GOT3 (cell line): Measurements from ENCODE around the gene CD177.
"Not testable (repeated sequence)": the region's sequence is repeated elsewhere in the genome, so short reads cannot be mapped to it uniquely, and the experiment has no call there.

Experiments used
- DNase-seq: peaks from one replicate; lab custom pipeline; 2025; ENCODE audit warnings: mixed read lengths; lab: John Stamatoyannopoulos, UW

Gene CD177

DNA sequence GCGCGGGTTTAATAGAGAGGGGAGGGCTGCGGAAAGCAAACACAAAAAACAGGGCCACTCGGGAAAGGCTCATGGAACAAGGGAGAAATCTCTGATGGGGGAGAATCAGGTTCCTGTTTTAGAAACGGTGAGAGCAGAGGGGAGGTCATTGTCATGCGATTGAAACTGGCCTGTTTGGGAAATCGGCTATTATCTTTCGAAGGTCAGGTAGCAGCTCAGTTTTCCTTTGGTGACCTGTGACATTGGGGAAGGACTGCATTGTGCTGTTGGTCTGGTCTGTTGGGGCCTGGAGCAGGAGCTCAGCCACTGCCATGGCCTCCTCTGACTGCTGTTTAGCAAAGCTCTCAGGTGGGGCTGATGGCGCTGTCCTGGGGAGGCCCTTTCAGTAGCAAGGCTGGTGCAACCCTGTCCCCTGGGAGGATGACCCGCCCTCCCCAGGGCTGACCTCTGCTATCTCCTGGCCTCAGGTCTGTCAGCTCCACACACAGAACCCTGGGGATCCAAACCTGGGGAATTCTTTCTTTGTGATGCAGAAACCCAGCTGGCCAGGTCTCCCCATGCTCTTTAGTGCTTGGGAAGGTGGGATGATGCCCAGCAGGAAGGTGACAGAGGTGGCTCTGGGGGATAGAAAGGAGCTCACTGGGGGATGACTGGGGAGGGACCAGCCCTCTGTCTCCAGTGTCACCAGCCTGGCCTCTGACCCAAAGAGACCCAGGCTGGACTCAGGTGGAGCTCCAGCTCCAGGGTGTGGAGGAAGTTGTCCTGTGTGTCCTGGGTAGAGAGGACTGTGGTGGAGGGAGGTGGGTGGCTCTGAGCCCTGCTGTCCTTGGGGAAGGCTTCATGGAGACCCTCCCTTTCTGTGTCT lies 21.2 kb upstream of the CD177 start:
- DNase-seq, result no peak

GRCh38 chr19:43336508-43336907 lies 17.0 kb upstream of the CD177 start:
- not testable (repeated sequence) for DNase-seq

- DNase-seq, result no peak
Observed at GRCh38 chr19:43337737-43338136, 15.7 kb upstream of the CD177 start.

- DNase-seq, result no peak
Observed at GRCh38 chr19:43338530-43338929, 15.0 kb upstream of the CD177 start.

GRCh38 chr19:43339243-43339930 lies 14.1 kb upstream of the CD177 start:
- not testable (repeated sequence) for DNase-seq

DNA sequence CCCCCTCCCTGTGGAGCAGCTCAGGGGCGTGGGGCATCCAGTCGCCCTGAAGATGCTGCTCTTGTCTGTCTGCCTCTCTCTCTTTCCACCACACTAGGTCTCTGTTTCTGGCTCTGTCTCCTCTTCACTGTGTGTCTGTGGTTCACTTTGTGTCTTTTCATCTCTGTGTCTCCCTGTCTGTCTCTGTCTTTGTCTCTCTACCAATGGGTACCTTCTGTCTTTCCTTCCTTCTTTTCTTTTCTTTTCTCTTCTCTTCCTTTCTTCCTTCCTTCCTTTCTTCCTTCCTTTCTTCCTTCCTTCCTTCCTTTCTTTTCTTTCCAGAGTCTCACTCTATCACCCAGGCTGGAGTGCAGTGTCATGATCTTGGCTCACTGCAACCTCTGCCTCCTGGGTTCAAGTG lies 13.4 kb upstream of the CD177 start:
- not testable (repeated sequence) for DNase-seq

DNA sequence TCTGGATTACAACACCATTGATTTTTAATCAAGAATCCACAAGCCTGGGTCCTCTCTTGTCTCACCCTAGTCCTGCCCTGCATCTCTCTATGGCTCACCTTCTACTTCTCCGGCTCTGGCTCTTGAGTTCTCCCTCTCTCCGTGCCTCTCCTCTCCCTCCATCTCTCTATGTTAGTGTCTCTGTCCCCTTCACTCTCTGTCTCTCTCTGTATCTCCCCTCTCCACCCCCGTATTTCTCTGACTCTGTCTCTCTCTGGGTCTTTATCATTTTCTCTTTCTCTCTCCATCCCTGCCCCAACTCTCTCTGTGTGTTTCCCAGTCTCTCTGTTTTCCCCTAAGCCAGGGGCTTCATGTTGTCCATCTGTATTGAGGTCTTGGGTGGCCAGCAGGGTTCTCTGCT lies 12.4 kb upstream of the CD177 start:
- DNase-seq, result not testable (repeated sequence)

DNA sequence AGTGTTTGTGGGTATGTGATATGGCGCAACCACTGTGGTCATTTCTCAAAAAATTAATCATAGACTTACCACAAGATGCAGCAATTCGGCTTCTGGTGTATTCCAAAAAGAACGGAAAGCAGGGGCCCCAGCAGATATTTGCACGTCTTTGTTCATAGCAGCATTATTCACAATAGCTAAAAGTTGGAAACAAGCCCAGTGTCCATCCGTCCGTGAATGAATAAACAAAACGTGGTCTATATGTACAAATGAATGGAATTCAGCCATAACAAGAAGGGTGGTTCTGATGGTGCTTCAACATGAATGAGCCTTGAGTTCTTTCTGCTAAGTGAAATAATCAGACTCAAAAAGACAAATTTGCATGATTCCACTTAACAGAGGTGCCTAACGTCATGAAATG lies 11.4 kb upstream of the CD177 start:
- not testable (repeated sequence) for DNase-seq

- not testable (repeated sequence) for DNase-seq
Observed at GRCh38 chr19:43344347-43344925, 9.1 kb upstream of the CD177 start.

DNA sequence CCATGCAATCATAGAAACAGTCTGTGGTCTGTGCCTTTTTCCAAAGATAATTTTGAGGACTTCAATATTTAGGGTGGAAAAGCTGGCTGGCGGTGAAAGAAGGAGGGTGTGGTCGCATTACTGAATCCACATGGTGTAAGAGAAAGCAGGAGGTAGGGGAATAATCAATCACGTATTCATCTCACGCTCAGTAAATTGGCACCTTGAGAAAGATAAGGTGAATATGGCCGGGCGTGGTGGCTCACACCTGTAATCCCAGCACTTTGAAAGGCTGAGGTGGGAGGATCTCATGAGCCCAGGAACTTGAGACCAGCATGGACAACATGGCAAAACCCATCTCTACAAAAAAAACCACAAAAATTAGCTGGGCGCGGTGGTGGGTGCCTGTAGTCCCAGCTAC lies 3.7 kb upstream of the CD177 start:
- DNase-seq, result not testable (repeated sequence)

DNA sequence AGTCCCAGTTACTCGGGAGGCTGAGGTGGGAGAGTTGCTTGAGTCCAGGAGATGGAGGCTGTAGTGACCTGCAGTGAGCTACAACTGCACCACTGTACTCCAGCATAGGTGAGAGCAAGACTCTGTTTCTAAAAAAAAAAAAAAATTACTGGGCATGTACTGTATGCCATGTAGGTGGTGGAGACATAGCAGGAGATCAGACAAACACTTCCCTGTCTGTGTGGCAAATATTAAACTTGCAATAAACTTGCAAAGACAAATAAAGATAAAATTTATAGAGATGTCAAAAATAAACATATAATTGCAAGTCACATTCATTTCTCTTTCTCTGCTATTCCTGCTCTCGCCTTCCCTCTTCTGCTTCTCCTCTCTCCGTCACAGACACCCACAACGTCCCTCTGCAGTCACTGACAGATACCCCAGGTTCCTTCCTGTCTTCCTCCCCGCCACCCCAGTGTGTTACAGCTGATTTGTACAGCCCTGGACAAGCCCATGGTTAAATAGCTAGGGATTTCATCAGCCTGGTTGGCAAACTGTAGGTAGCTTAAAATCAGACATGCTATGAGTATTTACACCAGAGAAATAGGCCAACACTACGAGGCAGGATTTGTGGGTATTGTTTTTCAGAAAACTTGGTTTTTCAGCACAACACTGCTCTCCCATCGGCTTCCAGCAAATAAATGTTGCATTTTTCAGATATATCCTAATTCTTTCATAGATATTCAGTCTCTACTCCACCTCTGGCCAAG lies 1.3 kb upstream of the CD177 start:
- no peak for DNase-seq

- no peak for DNase-seq
Observed at GRCh38 chr19:43354305-43354627, 780 bp downstream of the CD177 start.

- DNase-seq, result not testable (repeated sequence)
Observed at GRCh38 chr19:43356749-43357148, 3.3 kb downstream of the CD177 start.

DNA sequence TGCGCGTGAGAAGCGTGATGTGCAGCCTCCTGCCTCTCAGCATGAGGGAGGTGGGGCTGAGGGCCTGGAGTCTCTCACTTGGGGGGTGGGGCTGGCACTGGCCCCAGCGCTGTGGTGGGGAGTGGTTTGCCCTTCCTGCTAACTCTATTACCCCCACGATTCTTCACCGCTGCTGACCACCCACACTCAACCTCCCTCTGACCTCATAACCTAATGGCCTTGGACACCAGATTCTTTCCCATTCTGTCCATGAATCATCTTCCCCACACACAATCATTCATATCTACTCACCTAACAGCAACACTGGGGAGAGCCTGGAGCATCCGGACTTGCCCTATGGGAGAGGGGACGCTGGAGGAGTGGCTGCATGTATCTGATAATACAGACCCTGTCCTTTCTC lies 8.7 kb downstream of the CD177 start:
- DNase-seq, result peak; percentile 31

- DNase-seq, result no peak
Observed at GRCh38 chr19:43362745-43363144, 9.3 kb downstream of the CD177 start.

DNA sequence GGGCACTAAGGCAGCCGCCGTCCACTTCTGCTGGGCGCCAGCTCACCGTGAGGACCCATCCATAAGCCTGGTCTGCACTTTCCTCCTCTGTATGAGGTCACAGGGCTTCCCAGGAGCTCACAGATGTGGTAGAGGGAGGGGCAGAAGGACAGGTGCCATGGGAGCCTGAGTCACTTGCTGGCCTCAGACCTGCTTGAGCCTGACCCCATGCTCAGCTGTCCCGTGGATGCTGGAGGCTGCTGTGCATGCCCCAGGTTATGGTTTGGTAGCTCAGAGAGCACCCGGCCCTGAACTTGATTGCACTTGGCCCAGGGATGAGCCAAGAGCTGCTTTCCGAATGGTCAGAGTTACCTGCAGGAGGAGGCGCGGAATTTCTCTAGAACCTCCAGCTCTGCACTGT lies 12.2 kb downstream of the CD177 start:
- DNase-seq, result not testable (repeated sequence)

- no peak for DNase-seq
Observed at GRCh38 chr19:43367822-43368221, 14.3 kb downstream of the CD177 start.

- not testable (repeated sequence) for DNase-seq
Observed at GRCh38 chr19:43368897-43369296, 15.4 kb downstream of the CD177 start.

- DNase-seq, result no peak
Observed at GRCh38 chr19:43371909-43372308, 18.4 kb downstream of the CD177 start.

DNA sequence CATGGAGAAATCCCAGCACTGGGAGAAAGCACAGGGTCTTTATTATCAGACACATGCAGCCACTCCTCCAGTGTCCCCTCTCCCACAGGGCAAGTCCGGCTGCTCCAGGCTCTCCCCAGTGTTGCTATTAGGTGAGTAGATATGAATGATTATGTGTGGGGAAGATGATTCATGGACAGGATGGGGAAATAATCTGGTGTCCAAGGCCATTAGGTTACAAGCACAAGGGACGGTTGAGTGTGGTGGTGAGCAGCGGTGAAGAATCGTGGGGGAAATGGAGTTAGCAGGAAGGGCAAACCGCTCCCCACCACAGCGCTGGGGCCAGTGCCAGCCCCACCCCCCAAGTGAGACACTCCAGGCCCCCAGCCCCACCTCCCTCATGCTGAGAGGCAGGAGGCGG lies 19.0 kb downstream of the CD177 start:
- no peak for DNase-seq

- DNase-seq, result not testable (repeated sequence)
Observed at GRCh38 chr19:43377624-43378023, 24.1 kb downstream of the CD177 start.

DNA sequence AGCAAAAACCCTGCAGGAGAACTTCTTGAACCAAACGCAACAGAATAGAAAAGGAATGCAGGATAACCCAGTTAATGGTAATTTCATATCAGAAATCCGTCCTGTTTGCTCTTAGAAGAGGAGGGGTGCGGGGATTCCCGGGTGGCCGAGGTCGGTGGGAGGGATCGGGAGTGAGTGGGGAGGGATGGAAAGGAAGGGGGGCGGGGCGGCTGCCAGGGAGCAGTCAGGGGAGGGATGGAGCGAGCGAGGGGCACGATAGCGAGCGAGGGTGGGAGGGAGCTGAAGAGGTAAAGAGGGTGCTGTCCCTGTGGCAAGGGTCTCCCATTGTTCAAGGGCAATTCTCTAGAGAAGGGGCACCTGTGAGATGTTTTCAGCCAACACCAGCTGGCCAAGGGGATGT lies 26.5 kb downstream of the CD177 start:
- no peak for DNase-seq
